Mesenchymal stem cell (in vitro differentiated cells and primary cell): ENCODE results near the gene CWH43.
A peak's percentile ranks its signal among the peaks of the same experiment; 100 is the strongest.
"Not testable (repeated sequence)": the region's sequence is repeated elsewhere in the genome, so short reads cannot be mapped to it uniquely, and the experiment has no call there.

ENCODE experiments used
- DNase-seq: peaks from one replicate; pipeline ENCODE4 v3.0.0-alpha.2; 2013
- H2AFZ ChIP-seq: one replicate; pipeline ENCODE4 v1.6.1; 2013; ENCODE audit warnings: low read depth, mild to moderate bottlenecking, control low read depth, inconsistent platforms, low read length, moderate library complexity
- H2AK5ac ChIP-seq: 2 replicates; pipeline ENCODE4 v1.6.1; 2013; ENCODE audit warnings: low read length, moderate library complexity, mild to moderate bottlenecking, inconsistent platforms; ENCODE audit not compliant: severe bottlenecking
- H2BK120ac ChIP-seq: one replicate; pipeline ENCODE4 v1.6.1; 2013; ENCODE audit warnings: low read depth, mild to moderate bottlenecking, inconsistent platforms, low read length, moderate library complexity
- H2BK12ac ChIP-seq, 2 experiments: one replicate each; pipeline ENCODE4 v1.6.1; 2013; ENCODE audit warnings: inconsistent platforms in 2 of 2, low read length in 2 of 2, mild to moderate bottlenecking in 2 of 2, moderate library complexity in 2 of 2, control low read depth in 1 of 2
- H2BK15ac ChIP-seq: one replicate; pipeline ENCODE4 v1.6.1; 2013; ENCODE audit warnings: mild to moderate bottlenecking, low read depth, inconsistent platforms; ENCODE audit not compliant: poor library complexity, severe bottlenecking
- H2BK5ac ChIP-seq: 2 replicates; pipeline ENCODE4 v1.6.1; 2013; ENCODE audit warnings: low read depth, mild to moderate bottlenecking, low read length, control low read depth, inconsistent platforms; ENCODE audit not compliant: poor library complexity, severe bottlenecking
- H3K14ac ChIP-seq, 2 experiments: one replicate each; pipeline ENCODE4 v1.6.1; 2013; ENCODE audit warnings: inconsistent platforms in 2 of 2, low read length in 2 of 2, control low read depth in 1 of 2, mild to moderate bottlenecking in 1 of 2, moderate library complexity in 1 of 2
- H3K18ac ChIP-seq, 2 experiments: one replicate each; pipeline ENCODE4 v1.6.1; 2013; ENCODE audit warnings: inconsistent platforms in 2 of 2, low read length in 2 of 2, control low read depth in 1 of 2, low read depth in 1 of 2, mild to moderate bottlenecking in 1 of 2
- H3K23ac ChIP-seq, 2 experiments: one replicate each; pipeline ENCODE4 v1.6.1; 2013; ENCODE audit warnings: inconsistent platforms in 2 of 2, low read length in 2 of 2, mild to moderate bottlenecking in 2 of 2, moderate library complexity in 2 of 2, control low read depth in 1 of 2
- H3K27ac ChIP-seq: 2 replicates; pipeline ENCODE4 v1.5.1; 2013; ENCODE audit warnings: mild to moderate bottlenecking, moderate library complexity, low read length, control low read depth, inconsistent platforms; ENCODE audit not compliant: poor library complexity, severe bottlenecking
- H3K27me3 ChIP-seq, 2 experiments: 2 replicates each; pipeline versions ENCODE4 v1.6.1 to v1.7.0; 2013; ENCODE audit warnings: low read length in 2 of 2, mild to moderate bottlenecking in 2 of 2, moderate library complexity in 2 of 2, control low read depth in 1 of 2, inconsistent platforms in 1 of 2; ENCODE audit not compliant: control insufficient read depth in 1 of 2, insufficient read depth in 1 of 2
- H3K36me3 ChIP-seq, 2 experiments: 2 replicates each; pipeline versions ENCODE4 v1.6.1 to v1.7.0; 2013; ENCODE audit warnings: low read length in 2 of 2, control low read depth in 1 of 2, inconsistent platforms in 1 of 2, low read depth in 1 of 2, mild to moderate bottlenecking in 1 of 2; ENCODE audit not compliant: insufficient read depth in 2 of 2, control insufficient read depth in 1 of 2
- H3K4ac ChIP-seq, 2 experiments: one replicate each; pipeline ENCODE4 v1.6.1; 2013; ENCODE audit warnings: inconsistent platforms in 2 of 2, low read length in 2 of 2, mild to moderate bottlenecking in 2 of 2, moderate library complexity in 2 of 2, control low read depth in 1 of 2, low read depth in 1 of 2
- H3K4me1 ChIP-seq: 2 replicates; pipeline ENCODE4 v1.6.1; 2013; ENCODE audit warnings: low read depth, low read length, control low read depth; ENCODE audit not compliant: control insufficient read depth, insufficient read depth
- H3K4me2 ChIP-seq: 2 replicates; pipeline ENCODE4 v1.6.1; 2013; ENCODE audit warnings: low read length, mild to moderate bottlenecking, inconsistent platforms; ENCODE audit not compliant: poor library complexity, severe bottlenecking
- H3K4me3 ChIP-seq, 2 experiments: 2 replicates each; pipeline versions ENCODE4 v1.5.1 to v1.7.0; 2013; ENCODE audit warnings: low read length in 2 of 2, mild to moderate bottlenecking in 2 of 2, control low read depth in 1 of 2, low read depth in 1 of 2; ENCODE audit not compliant: insufficient read depth in 1 of 2
- H3K79me1 ChIP-seq: replicated peaks from 2 replicates; pipeline ENCODE4 v1.6.1; 2013; ENCODE audit warnings: mild to moderate bottlenecking, control low read depth, low read length, inconsistent platforms; ENCODE audit not compliant: poor library complexity, severe bottlenecking
- H3K9ac ChIP-seq: 2 replicates; pipeline ENCODE4 v1.7.0; 2013; ENCODE audit warnings: mild to moderate bottlenecking, low read length, moderate library complexity
- H3K9me3 ChIP-seq: 2 replicates; pipeline ENCODE4 v1.7.0; 2013; ENCODE audit warnings: mild to moderate bottlenecking, low read length; ENCODE audit not compliant: control insufficient read depth
- H4K8ac ChIP-seq: one replicate; pipeline ENCODE4 v1.6.1; 2013; ENCODE audit warnings: inconsistent platforms, mild to moderate bottlenecking, low read length, moderate library complexity
- H4K91ac ChIP-seq: one replicate; pipeline ENCODE4 v1.6.1; 2013; ENCODE audit warnings: mild to moderate bottlenecking, low read length, inconsistent platforms
- WGBS: methylation state at CpG from one replicate; pipeline ENCODE4 v1.1.7; 2013; ENCODE audit warnings: mixed read lengths; 5-methylcytosine and 5-hydroxymethylcytosine counted together

Gene CWH43

DNA sequence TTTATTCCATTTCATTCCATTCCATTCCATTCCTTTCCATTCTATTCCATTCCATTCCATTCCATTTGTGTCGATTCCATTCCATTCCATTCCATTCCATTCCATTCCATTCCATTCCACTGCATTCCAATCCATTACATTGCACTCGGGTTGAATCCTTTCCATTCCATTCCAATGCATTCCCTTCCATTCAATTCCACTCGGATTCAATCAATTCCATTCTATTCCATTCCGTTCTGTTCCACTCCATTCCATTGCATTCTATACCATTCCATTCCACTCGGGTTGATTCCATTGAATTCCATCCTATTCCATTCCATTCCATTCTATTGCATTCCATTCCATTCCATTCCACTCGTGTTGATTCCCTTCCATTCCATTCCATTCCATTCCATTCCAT, 121.2 kb downstream of the CWH43 start:
- H3K9ac ChIP-seq, H3K4ac ChIP-seq, H2BK12ac ChIP-seq, H2BK5ac ChIP-seq, H4K91ac ChIP-seq, H3K4me3 ChIP-seq, H3K27me3 ChIP-seq, H2AK5ac ChIP-seq, H3K4me2 ChIP-seq, H3K27ac ChIP-seq, H3K4me1 ChIP-seq, H3K14ac ChIP-seq, H2BK15ac ChIP-seq, H3K18ac ChIP-seq, H3K23ac ChIP-seq, H2BK120ac ChIP-seq, H3K36me3 ChIP-seq, H2AFZ ChIP-seq, H3K79me1 ChIP-seq, H4K8ac ChIP-seq: not testable (repeated sequence)
- DNase-seq: peak; percentile 69
- peaks cover 55% of the 10 kb centered on the region for H3K9me3 ChIP-seq
- 50% methylated on average over 6 of the region's 6 CpGs for WGBS

DNA sequence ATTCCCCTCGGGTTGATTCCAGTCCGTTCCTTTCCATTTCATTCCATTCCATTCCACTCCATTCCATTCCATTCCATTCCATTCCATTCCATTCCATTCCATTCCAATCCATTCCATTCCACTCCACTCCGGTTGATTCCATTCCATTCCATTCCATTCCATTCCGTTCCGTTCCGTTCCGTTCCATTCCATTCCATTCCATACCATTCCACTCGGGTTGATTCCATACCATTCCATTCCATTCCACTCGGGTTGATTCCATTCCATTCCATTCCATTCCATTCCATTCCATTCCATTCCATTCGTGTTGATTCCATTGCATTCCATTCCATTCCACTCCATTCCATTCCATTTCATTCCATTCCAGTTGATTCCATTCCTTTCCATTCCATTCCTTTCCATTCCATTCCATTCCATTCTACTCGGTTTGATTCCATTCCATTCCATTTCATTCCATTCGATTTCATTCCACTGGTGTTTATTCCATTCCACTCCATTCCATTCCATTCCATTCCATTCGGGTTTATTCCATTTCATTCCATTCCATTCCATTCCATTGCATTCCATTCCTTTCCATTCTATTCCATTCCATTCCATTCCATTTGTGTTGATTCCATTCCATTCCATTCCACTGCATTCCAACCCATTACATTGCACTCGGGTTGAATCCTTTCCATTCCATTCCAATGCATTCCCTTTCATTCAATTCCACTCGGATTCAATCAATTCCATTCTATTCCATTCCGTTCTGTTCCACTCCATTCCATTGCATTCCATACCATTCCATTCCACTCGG, 122.3 kb downstream of the CWH43 start:
- 43% methylated on average over 14 of the region's 17 CpGs for WGBS
- H3K18ac ChIP-seq, H3K27me3 ChIP-seq: not testable (repeated sequence)

DNA sequence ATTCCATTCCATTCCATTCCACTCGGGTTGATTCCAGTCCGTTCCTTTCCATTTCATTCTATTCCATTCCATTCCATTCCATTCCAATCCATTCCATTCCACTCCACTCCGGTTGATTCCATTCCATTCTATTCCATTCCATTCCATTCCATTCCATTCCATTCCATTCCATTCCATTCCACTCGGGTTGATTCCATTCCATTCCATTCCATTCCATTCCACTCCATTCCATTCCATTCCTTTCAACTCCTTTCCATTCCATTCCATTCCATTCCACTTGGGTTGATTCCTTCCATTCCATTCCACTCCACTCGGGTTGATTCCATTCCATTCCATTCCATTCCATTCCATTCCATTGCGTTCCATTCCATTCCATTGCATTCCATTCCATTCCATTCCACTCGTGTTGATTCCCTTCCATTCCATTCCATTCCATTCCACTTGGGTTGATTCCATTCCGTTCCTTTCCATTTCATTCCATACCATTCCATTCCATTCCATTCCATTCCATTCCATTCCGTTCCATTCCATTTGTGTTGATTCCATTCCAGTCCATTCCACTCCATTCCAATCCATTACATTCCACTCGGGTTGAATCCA, 123.6 kb downstream of the CWH43 start:
- not testable (repeated sequence) for H3K18ac ChIP-seq, H3K4me1 ChIP-seq, H2AK5ac ChIP-seq, H3K36me3 ChIP-seq, H3K4me2 ChIP-seq, H2BK120ac ChIP-seq, H3K4ac ChIP-seq, H3K9ac ChIP-seq, H2BK15ac ChIP-seq, H3K27me3 ChIP-seq, H2AFZ ChIP-seq, H3K27ac ChIP-seq, DNase-seq, H3K4me3 ChIP-seq, H3K79me1 ChIP-seq, H4K91ac ChIP-seq, H3K14ac ChIP-seq, H2BK12ac ChIP-seq, H2BK5ac ChIP-seq, H4K8ac ChIP-seq, H3K23ac ChIP-seq
- H3K9me3 ChIP-seq: peaks cover 45% of the 10 kb centered on the region
- WGBS: 42% methylated on average over 10 of the region's 10 CpGs

More for the DNA sequence above, 122.3 kb downstream of the CWH43 start:
- H2BK5ac ChIP-seq, H2AFZ ChIP-seq, H3K23ac ChIP-seq, H3K4me1 ChIP-seq, H4K91ac ChIP-seq, H2AK5ac ChIP-seq, H3K9ac ChIP-seq, H3K14ac ChIP-seq, H3K4me2 ChIP-seq, H3K79me1 ChIP-seq, H2BK12ac ChIP-seq, H2BK15ac ChIP-seq, H3K36me3 ChIP-seq, H2BK120ac ChIP-seq, H3K27ac ChIP-seq, DNase-seq, H3K4ac ChIP-seq, H4K8ac ChIP-seq: not testable (repeated sequence)
- Histone ChIP-seq H3K4me3 (peak overlapping the region in 1 of 2 experiments; percentile 0), H3K9me3 (peaks cover 52% of the 10 kb centered on the region)

DNA sequence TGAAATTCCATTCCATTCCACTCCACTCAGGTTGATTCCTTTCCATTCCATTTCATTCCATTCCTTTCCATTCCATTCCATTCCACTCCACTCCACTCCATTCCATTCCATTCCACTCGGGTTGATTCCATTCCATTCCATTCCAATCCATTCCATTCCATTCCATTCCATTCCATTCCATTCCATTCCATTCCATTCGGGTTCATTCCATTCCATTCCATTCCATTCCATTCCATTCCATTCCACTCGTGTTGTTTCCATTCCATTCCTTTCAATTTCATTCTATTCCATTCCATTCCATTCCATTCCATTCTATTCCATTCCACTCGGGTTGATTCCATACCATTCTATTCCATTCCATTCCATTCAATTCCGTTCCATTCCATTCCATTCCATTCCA, 124.5 kb downstream of the CWH43 start:
- H3K9ac ChIP-seq, H2BK120ac ChIP-seq, H3K27ac ChIP-seq, H3K79me1 ChIP-seq, H2AK5ac ChIP-seq, H3K27me3 ChIP-seq, H2BK12ac ChIP-seq, H3K4me1 ChIP-seq, H4K8ac ChIP-seq, H2BK15ac ChIP-seq, DNase-seq, H3K36me3 ChIP-seq, H3K4me2 ChIP-seq, H2BK5ac ChIP-seq, H3K14ac ChIP-seq, H3K23ac ChIP-seq, H2AFZ ChIP-seq, H4K91ac ChIP-seq, H3K4ac ChIP-seq, H3K18ac ChIP-seq: not testable (repeated sequence)
- 59% methylated on average over 5 of the region's 5 CpGs for WGBS
- peaks cover 42% of the 10 kb centered on the region for H3K9me3 ChIP-seq
- peak overlapping the region in 1 of 2 experiments; percentile 14 for H3K4me3 ChIP-seq
